ENCODE data around the gene TREM2.

- TF ChIP-seq EZH2 (IDR thresholded peaks at IDR 0.05; ENCODE audit: borderline replicate concordance, insufficient read depth, low read length, poor library complexity, severe bottlenecking) (no peak), SMC3 (conservative IDR thresholded peaks at IDR 0.05; ENCODE audit: poor library complexity) (no peak), RAD21 (conservative IDR thresholded peaks at IDR 0.05) (no peak), TAF1 (IDR thresholded peaks at IDR 0.05; ENCODE audit: low read depth) (no peak)
These were observed 37.6 kb downstream of the TREM2 start for GRCh38 chr6:41125282-41125681.
